Keratinocyte (primary cell): ENCODE measurements around the gene BATF3. TPM values are rescaled to one million over a fixed set of nuclear protein-coding genes. Genes with fewer than 3 reads are reported as not detected.

Experiments used
- DNase-seq: peaks from one replicate; pipeline ENCODE4 v3.0.0-alpha.2; 2011; ENCODE audit warnings: low read depth, missing footprints, low spot score
- FAIRE-seq: peaks from 2 replicates; lab custom pipeline; 2011; peaks lifted over from hg19 to GRCh38; lab: Jason Lieb, UNC
- H2AFZ ChIP-seq: 2 replicates; pipeline ENCODE4 v1.6.0; 2012; ENCODE audit warnings: low read length, control low read depth, inconsistent platforms; ENCODE audit not compliant: control insufficient read depth
- H3K27ac ChIP-seq: 2 replicates; pipeline ENCODE4 v1.5.1; 2011; ENCODE audit warnings: low read length; ENCODE audit not compliant: control insufficient read depth, insufficient read depth
- H3K27me3 ChIP-seq: 3 replicates; pipeline ENCODE4 v1.6.0; 2011; ENCODE audit warnings: low read length; ENCODE audit not compliant: control insufficient read depth, insufficient read depth; ENCODE audit errors: extremely low read depth
- H3K36me3 ChIP-seq, 2 experiments: 2 replicates in 1 of 2; 3 replicates in 1 of 2; pipeline ENCODE4 v1.5.1; 2011; ENCODE audit warnings: low read length in 2 of 2, mild to moderate bottlenecking in 1 of 2; ENCODE audit not compliant: control insufficient read depth in 2 of 2, insufficient read depth in 2 of 2; ENCODE audit errors: extremely low read depth in 1 of 2
- H3K4me1 ChIP-seq: 3 replicates; pipeline ENCODE4 v1.5.1; 2011; ENCODE audit warnings: low read length; ENCODE audit not compliant: control insufficient read depth, insufficient read depth; ENCODE audit errors: extremely low read depth
- H3K4me2 ChIP-seq: 3 replicates; pipeline ENCODE4 v1.6.0; 2011; ENCODE audit warnings: low read depth, low read length; ENCODE audit not compliant: control insufficient read depth, insufficient read depth; ENCODE audit errors: extremely low read depth
- H3K4me3 ChIP-seq, 3 experiments: fragments of 200-600 bp in 1 of 3; sonication (generic) in 1 of 3; 2 replicates in 2 of 3; 3 replicates in 1 of 3; pipeline ENCODE4 v1.5.1; 2011 to 2016; ENCODE audit warnings: low read length in 3 of 3, mild to moderate bottlenecking in 3 of 3, control low read depth in 2 of 3, inconsistent platforms in 1 of 3, low read depth in 1 of 3, mixed read lengths in 1 of 3, mixed run types in 1 of 3, moderate library complexity in 1 of 3; ENCODE audit not compliant: control insufficient read depth in 2 of 3, insufficient read depth in 2 of 3; ENCODE audit errors: extremely low read depth in 1 of 3
- H3K79me2 ChIP-seq: 2 replicates; pipeline ENCODE4 v1.6.0; 2012; ENCODE audit warnings: low read length; ENCODE audit not compliant: control insufficient read depth, insufficient read depth
- H3K9ac ChIP-seq: 3 replicates; pipeline ENCODE4 v1.6.0; 2011; ENCODE audit warnings: low read length; ENCODE audit not compliant: control insufficient read depth, insufficient read depth; ENCODE audit errors: extremely low read depth
- H3K9me1 ChIP-seq: 3 replicates; pipeline ENCODE4 v1.6.0; 2011; ENCODE audit warnings: low read length; ENCODE audit not compliant: control insufficient read depth, insufficient read depth; ENCODE audit errors: extremely low read depth
- H3K9me3 ChIP-seq: 2 replicates; pipeline ENCODE4 v1.5.1; 2012; ENCODE audit warnings: low read depth, low read length; ENCODE audit not compliant: control insufficient read depth
- H4K20me1 ChIP-seq: 3 replicates; pipeline ENCODE4 v1.6.0; 2011; ENCODE audit warnings: low read length; ENCODE audit not compliant: control insufficient read depth, insufficient read depth; ENCODE audit errors: extremely low read depth
- EZH2 ChIP-seq: IDR thresholded peaks from one replicate; pipeline ENCODE4 v1.6.1; 2012; ENCODE audit warnings: inconsistent platforms, mild to moderate bottlenecking, low read length, moderate library complexity
- dilution Hi-C: fragments of 300-500 bp; cut with MboI; formaldehyde crosslinking; loops from one replicate; pipeline ENCODE4 v1.7.0; 2020; ENCODE audit warnings: low sequenced_read_pairs; ENCODE audit not compliant: extremely low pct_ligation_motif_present
- polyA plus RNA-seq, 5 experiments: library from polyadenylated mRNA; depleted of rRNA in 3 of 5; stranded (reverse) in 3 of 5; stranded (forward) in 1 of 5; unstranded in 1 of 5; fragments of >200 nt; gene quantifications; 1 replicate in 1 of 5; 2 replicates in 3 of 5; 3 replicates in 1 of 5; pipeline versions ENCODE4 v1.2.1 to v1.2.3, GENCODE V29; 2011 to 2012; ENCODE audit warnings: missing spikeins in 2 of 5, low read depth in 1 of 5, low replicate concordance in 1 of 5
- TF ChIP-seq, protein P1 (sequence below), 3 experiments: IDR thresholded peaks in 1 of 3; conservative IDR thresholded peaks in 1 of 3; optimal IDR thresholded peaks in 1 of 3; 2 replicates in 2 of 3; 3 replicates in 1 of 3; pipeline versions ENCODE3 to v1.5.1; 2011; ENCODE audit warnings: low read length in 3 of 3, mild to moderate bottlenecking in 3 of 3, moderate library complexity in 2 of 3, control low read depth in 1 of 3, inconsistent platforms in 1 of 3; ENCODE audit not compliant: insufficient read depth in 2 of 3; ENCODE audit errors: extremely low read depth in 1 of 3

Gene BATF3
- polyA plus RNA-seq, 1 donor (not counting 4 experiments of a cell fraction or from before 2014, with no cell fraction given) = not detected

DNA sequence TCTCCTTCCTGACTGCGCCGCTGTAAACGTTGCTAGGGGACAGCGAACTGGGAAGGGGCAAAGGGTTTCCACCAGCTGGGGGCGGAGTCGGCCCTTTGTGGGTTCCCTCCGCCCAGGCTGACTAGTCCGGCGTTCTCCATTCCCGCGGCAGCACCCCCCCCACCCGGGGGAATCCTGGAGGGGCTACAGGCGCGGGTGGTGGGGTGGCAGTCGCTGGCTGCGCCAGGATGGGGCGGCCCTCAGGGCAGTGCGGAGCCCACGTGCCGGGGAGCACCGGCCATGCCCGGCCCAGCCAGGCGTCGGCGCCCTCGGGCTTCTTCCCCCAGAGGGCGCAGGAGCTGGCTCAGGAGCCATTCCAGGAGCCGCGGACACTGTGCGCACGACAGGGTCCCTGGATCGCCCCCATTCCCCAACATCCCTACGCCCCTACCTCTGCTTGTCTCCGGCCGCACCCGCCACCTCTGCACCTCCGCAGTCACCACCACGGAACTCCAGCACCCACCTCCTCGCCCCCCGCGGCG, 476 bp downstream of the BATF3 start:
- H3K9ac ChIP-seq = no peak overlapping the region
- DNase-seq = no peak
- no peak for FAIRE-seq

DNA sequence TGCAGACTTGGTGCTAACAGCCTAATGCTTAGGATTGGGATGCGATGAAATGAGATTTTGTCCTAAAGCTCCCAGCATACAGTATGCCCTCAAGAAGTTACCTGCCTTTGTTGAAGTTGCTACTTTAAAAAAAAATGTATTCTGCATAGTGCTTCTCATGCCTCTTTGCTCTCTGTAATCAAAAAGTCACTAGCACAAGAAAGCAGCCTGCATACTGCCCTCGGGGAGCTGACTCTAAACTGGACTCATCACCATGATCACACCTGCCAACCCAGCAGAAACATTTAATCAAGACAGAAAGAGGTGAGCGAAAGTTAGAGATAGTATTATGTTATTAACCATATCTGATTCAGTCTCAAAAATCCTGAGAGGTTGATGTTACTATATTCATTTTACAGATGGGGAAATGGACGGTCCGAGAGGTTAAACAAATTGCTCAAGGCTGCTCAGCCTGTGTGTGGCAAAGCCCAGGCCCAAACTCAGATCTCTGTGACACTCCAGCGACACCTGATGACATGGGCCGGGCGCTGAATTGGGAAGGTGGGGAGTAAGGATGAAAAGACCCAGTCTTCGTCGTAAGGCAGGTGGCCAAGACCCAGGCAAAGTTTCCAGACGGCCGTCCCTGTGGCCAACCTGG, 1.1 kb downstream of the BATF3 start:
- no peaks in the 10 kb centered on the region for H3K79me2 ChIP-seq
- no peak overlapping the region for H3K9ac ChIP-seq
- peaks cover 7% of the 10 kb centered on the region for H3K4me1 ChIP-seq
- H3K27me3 ChIP-seq = peaks cover 79% of the 10 kb centered on the region
- no peak overlapping the region for H3K27ac ChIP-seq
- no peaks in the 10 kb centered on the region for H4K20me1 ChIP-seq
- FAIRE-seq (no peak), DNase-seq (no peak)
- dilution Hi-C loops = no loop called here
- TF ChIP-seq EZH2 = peak; percentile 43
- TF ChIP-seq, protein P1, sequence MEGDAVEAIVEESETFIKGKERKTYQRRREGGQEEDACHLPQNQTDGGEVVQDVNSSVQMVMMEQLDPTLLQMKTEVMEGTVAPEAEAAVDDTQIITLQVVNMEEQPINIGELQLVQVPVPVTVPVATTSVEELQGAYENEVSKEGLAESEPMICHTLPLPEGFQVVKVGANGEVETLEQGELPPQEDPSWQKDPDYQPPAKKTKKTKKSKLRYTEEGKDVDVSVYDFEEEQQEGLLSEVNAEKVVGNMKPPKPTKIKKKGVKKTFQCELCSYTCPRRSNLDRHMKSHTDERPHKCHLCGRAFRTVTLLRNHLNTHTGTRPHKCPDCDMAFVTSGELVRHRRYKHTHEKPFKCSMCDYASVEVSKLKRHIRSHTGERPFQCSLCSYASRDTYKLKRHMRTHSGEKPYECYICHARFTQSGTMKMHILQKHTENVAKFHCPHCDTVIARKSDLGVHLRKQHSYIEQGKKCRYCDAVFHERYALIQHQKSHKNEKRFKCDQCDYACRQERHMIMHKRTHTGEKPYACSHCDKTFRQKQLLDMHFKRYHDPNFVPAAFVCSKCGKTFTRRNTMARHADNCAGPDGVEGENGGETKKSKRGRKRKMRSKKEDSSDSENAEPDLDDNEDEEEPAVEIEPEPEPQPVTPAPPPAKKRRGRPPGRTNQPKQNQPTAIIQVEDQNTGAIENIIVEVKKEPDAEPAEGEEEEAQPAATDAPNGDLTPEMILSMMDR (optimal IDR thresholded peaks at IDR 0.05 in 1 of 3, IDR thresholded peaks at IDR 0.05 in 1 of 3, conservative IDR thresholded peaks at IDR 0.05 in 1 of 3; ENCODE audit: extremely low read depth in 1 of 3, insufficient read depth in 2 of 3, low read length in 3 of 3) = no peak
- H3K4me2 ChIP-seq = peak overlapping the region; percentile 74
- no peaks in the 10 kb centered on the region for H3K36me3 ChIP-seq
- peak overlapping the region in 2 of 3 experiments; percentile 50 for H3K4me3 ChIP-seq
- no peaks in the 10 kb centered on the region for H3K9me1 ChIP-seq
- no peak overlapping the region for H2AFZ ChIP-seq
- H3K9me3 ChIP-seq = no peaks in the 10 kb centered on the region

More for the DNA sequence above, 476 bp downstream of the BATF3 start:
- no peaks in the 10 kb centered on the region for H3K36me3 ChIP-seq
- H3K4me3 ChIP-seq = peak overlapping the region; percentile 41 to 50 (median 50)
- H3K27me3 ChIP-seq = peaks cover 80% of the 10 kb centered on the region
- dilution Hi-C loops = no loop called here
- peak overlapping the region; percentile 65 for H2AFZ ChIP-seq
- H4K20me1 ChIP-seq = no peaks in the 10 kb centered on the region
- peak overlapping the region; percentile 74 for H3K4me2 ChIP-seq
- H3K4me1 ChIP-seq = peaks cover 7% of the 10 kb centered on the region
- H3K9me1 ChIP-seq = no peaks in the 10 kb centered on the region
- TF ChIP-seq, protein P1 (optimal IDR thresholded peaks at IDR 0.05 in 1 of 3, IDR thresholded peaks at IDR 0.05 in 1 of 3, conservative IDR thresholded peaks at IDR 0.05 in 1 of 3; ENCODE audit: extremely low read depth in 1 of 3, insufficient read depth in 2 of 3, low read length in 3 of 3) = peak; percentile 23 to 61 (median 48)
- peak; percentile 67 for TF ChIP-seq EZH2
- H3K9me3 ChIP-seq = no peaks in the 10 kb centered on the region
- H3K27ac ChIP-seq = no peak overlapping the region
- no peaks in the 10 kb centered on the region for H3K79me2 ChIP-seq
